Ascending aorta (tissue), 2 donors: ENCODE data around the gene FRG2B. TPM values are rescaled to one million over a fixed set of nuclear protein-coding genes. Genes with fewer than 3 reads are reported as not detected.
"Not testable (repeated sequence)": the region's sequence is repeated elsewhere in the genome, so short reads cannot be mapped to it uniquely, and the experiment has no call there.

Source experiments
- DNase-seq, 2 donors: peaks; one replicate each; pipeline ENCODE4 v3.0.0-alpha.2; 2019; ENCODE audit warnings: low spot score in 2 of 2
- H3K27ac ChIP-seq, 2 donors: fragments of 200-600 bp; sonication (generic); one replicate each; pipeline ENCODE4 v1.5.1; 2016 to 2017; ENCODE audit warnings: mild to moderate bottlenecking in 1 of 2
- H3K27me3 ChIP-seq: fragments of 200-600 bp; sonication (generic); one replicate; pipeline ENCODE4 v1.5.1; 2017
- H3K36me3 ChIP-seq, 2 donors: fragments of 200-600 bp; sonication (generic); one replicate each; pipeline ENCODE4 v1.5.1; 2016
- H3K4me1 ChIP-seq, 2 donors: fragments of 200-600 bp; sonication (generic); one replicate each; pipeline ENCODE4 v1.5.1; 2016 to 2017; ENCODE audit warnings: mild to moderate bottlenecking in 1 of 2
- H3K4me3 ChIP-seq, 2 donors: fragments of 200-600 bp; sonication (generic); one replicate each; pipeline ENCODE4 v1.5.1; 2016 to 2017; ENCODE audit warnings: mild to moderate bottlenecking in 1 of 2
- H3K9me3 ChIP-seq, 2 donors: fragments of 200-600 bp; sonication (generic); one replicate each; pipeline ENCODE4 v1.5.1; 2016
- CTCF ChIP-seq, 3 experiments: fragments of 200-600 bp in 2 of 3; fragments of 450-650 bp in 1 of 3; sonication (generic) in 2 of 3; IDR thresholded peaks; one replicate each; pipeline ENCODE4 v1.5.1; 2016 to 2019; ENCODE audit warnings: antibody characterized with exemption in 3 of 3, mild to moderate bottlenecking in 1 of 3, moderate library complexity in 1 of 3
- intact Hi-C: fragments of 100-400 bp; cut with DNase I; formaldehyde crosslinking; loops from one replicate; pipeline ENCODE4 v1.15.1; 2023
- total RNA-seq: library from RNA; depleted of rRNA; stranded (reverse); fragments of >200 nt; gene quantifications from one replicate; pipeline ENCODE4 v1.1.0, GENCODE V29; 2016

FRG2B gene
- total RNA-seq, 1 donor from 2014 or later: not detected

GRCh38 chr10:133611079-133611478 is 15.5 kb downstream of the FRG2B start:
- H3K36me3 ChIP-seq: no peaks in the 10 kb centered on the region
- no peak for TF ChIP-seq CTCF (IDR thresholded peaks at IDR 0.05)
- H3K4me3 ChIP-seq: no peak overlapping the region
- no peaks in the 10 kb centered on the region for H3K9me3 ChIP-seq
- no peak for DNase-seq
- H3K4me1 ChIP-seq: no peaks in the 10 kb centered on the region
- H3K27me3 ChIP-seq: no peaks in the 10 kb centered on the region
- no peak overlapping the region for H3K27ac ChIP-seq
- intact Hi-C loops: no loop called here

GRCh38 chr10:133608855-133609254 is 17.7 kb downstream of the FRG2B start:
- Histone ChIP-seq H3K36me3 (no peaks in the 10 kb centered on the region), H3K4me3 (no peak overlapping the region), H3K27ac (no peak overlapping the region), H3K27me3 (no peaks in the 10 kb centered on the region), H3K4me1 (no peaks in the 10 kb centered on the region), H3K9me3 (no peaks in the 10 kb centered on the region)
- DNase-seq: no peak
- peak in 2 of 3 experiments; percentile 19 to 34 for TF ChIP-seq CTCF (IDR thresholded peaks at IDR 0.05)
- intact Hi-C loops: no loop called here

GRCh38 chr10:133603434-133603833 is 23.2 kb downstream of the FRG2B start:
- H3K4me3 ChIP-seq, intact Hi-C loops, H3K36me3 ChIP-seq, H3K27me3 ChIP-seq, DNase-seq, H3K4me1 ChIP-seq, H3K9me3 ChIP-seq, H3K27ac ChIP-seq: not testable (repeated sequence)

DNA sequence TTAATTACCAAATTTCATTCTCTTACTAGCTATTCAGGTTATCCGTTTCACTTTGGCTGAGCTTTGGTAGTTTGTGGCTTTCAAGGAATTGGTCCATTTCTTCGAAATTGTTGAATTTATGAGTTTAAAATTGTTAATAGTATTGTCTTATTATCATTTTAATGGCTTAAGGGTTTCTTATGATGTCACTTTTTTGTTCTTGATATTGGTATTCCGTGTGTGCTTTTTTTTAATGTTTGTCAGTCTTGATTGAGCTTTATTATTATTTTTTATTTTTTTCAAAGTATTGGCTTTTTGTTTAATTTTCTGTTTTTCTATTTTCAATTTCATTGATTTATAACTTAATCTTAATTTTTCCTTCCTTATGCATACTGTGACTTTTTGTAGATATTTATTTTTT is 25.9 kb downstream of the FRG2B start:
- Histone ChIP-seq H3K9me3 (no peaks in the 10 kb centered on the region), H3K27me3 (no peaks in the 10 kb centered on the region), H3K4me3 (no peak overlapping the region), H3K27ac (no peak overlapping the region), H3K36me3 (no peaks in the 10 kb centered on the region), H3K4me1 (no peaks in the 10 kb centered on the region)
- TF ChIP-seq CTCF (IDR thresholded peaks at IDR 0.05): no peak
- DNase-seq: no peak
- intact Hi-C loops: no loop called here

DNA sequence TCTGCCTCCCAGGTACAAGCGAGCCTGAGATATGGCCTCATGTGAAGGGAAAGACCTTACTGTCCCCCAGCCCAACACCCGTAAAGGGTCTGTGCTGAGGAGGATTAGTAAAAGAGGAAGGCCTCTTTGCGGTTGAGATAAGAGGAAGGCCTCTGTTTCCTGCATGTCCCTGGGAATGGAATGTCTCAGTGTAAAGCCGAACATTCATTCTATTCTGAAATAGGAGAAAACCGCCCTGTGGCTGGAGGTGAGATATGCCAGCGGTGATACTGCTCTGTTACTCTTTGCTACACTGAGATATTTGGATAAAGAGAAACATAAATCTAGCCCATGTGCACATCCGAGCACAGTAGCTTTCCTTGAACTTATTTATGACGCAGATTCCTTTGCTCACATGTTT is 26.7 kb downstream of the FRG2B start:
- H3K27ac ChIP-seq: not testable (repeated sequence)

GRCh38 chr10:133592716-133593115 is 33.9 kb downstream of the FRG2B start:
- TF ChIP-seq CTCF (IDR thresholded peaks at IDR 0.05): no peak
- no peak for DNase-seq
- Histone ChIP-seq H3K4me1 (no peaks in the 10 kb centered on the region), H3K27me3 (no peaks in the 10 kb centered on the region), H3K36me3 (no peaks in the 10 kb centered on the region), H3K27ac (no peak overlapping the region), H3K9me3 (no peaks in the 10 kb centered on the region), H3K4me3 (no peak overlapping the region)
- intact Hi-C loops: no loop called here

More for the DNA sequence above, 26.7 kb downstream of the FRG2B start:
- H3K9me3 ChIP-seq, DNase-seq, H3K36me3 ChIP-seq, intact Hi-C loops, H3K27me3 ChIP-seq, H3K4me3 ChIP-seq, H3K4me1 ChIP-seq: not testable (repeated sequence)

GRCh38 chr10:133590970-133591359 is 35.6 kb downstream of the FRG2B start:
- Histone ChIP-seq H3K36me3 (no peaks in the 10 kb centered on the region), H3K27ac (no peak overlapping the region), H3K9me3 (no peaks in the 10 kb centered on the region), H3K27me3 (no peaks in the 10 kb centered on the region), H3K4me3 (no peak overlapping the region), H3K4me1 (no peaks in the 10 kb centered on the region)
- DNase-seq: no peak
- no peak for TF ChIP-seq CTCF (IDR thresholded peaks at IDR 0.05)
- intact Hi-C loops: no loop called here
